NCI-H187 (cell line): Measurements from ENCODE around the gene PRKAG3.
"Not testable (repeated sequence)": the region's sequence is repeated elsewhere in the genome, so short reads cannot be mapped to it uniquely, and the experiment has no call there.

Source experiments
- DNase-seq, 2 experiments: peaks; one replicate each; lab custom pipeline; 2025; lab: John Stamatoyannopoulos, UW

PRKAG3 gene

DNA sequence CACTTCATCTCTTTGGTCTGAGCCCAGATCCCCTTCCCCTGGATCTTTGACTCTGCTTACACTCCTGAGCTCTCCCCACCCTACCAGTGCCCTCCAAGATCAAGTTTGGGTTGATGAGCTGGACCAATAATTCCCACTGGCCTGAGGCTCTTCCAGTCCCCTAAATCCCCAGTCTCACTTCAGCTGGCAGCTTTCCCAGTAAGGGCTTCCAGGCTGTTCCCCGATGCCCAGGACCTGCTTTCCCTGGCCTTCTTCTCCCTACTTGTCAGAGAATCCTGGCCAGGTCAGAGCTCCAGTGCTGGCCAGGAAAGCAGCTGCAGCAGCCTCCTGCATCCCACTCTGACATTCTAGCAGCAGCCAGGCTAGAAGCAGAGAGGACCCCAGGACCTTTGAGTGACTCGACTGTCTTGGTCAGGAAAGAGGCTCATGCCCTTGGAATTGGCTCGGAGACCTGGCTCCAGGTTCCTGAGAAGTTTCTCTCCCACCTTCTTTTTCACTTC, 31.5 kb upstream of the PRKAG3 start:
- DNase-seq = no peak

DNA sequence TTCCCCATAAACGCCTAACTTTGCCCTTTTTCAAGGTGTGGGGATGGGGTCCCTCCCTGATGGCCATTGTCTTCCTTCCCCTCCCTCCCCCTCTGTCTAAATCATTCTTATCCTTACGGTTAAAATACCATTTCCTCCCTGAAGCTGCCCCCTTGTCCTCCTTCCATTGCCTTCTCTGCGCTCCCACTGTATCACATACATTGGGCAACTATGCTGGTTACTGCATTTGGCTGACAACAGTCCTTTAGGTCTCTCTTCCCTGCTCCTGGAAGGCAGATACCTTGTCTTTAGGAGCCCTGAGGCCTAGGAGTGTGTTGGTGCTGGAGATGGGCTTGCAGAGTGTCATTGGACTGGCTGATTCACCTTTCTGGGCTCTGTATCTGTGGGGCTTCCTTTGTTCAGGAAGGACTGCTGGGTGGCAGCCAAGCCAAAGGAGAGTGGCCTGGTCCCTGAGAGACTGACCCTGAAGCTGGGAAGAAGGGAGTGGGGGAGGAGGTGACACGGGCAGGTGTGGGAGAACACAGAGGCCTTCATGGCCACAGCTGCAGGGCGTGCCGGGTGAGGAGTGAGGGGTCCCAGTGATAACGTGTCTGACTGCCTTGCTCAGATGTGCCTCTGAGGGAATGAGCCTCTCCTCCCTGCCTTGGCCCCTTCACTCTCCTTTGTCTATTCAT, 30.2 kb upstream of the PRKAG3 start:
- no peak for DNase-seq

DNA sequence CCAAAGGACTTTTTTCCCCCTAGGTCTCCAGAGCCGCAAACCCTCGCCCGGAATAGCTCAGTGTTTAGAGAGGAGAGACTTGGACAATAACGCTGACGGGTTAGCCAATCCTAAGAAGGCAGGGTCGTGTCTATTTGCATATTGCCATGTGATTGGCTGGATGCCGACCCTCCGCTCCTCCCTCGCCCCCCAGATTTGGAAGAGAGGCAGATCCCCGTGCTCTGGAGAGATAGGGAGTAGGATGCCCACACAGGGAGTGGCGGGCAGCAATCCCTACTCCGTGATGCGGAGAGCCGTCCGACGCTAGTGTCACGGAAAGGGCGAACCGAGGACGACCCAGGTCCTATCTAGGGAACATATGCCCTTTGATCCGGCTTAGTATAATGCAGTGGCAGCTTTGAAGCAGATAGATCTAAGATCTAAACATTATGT, 29.4 kb upstream of the PRKAG3 start:
- DNase-seq = no peak

DNA sequence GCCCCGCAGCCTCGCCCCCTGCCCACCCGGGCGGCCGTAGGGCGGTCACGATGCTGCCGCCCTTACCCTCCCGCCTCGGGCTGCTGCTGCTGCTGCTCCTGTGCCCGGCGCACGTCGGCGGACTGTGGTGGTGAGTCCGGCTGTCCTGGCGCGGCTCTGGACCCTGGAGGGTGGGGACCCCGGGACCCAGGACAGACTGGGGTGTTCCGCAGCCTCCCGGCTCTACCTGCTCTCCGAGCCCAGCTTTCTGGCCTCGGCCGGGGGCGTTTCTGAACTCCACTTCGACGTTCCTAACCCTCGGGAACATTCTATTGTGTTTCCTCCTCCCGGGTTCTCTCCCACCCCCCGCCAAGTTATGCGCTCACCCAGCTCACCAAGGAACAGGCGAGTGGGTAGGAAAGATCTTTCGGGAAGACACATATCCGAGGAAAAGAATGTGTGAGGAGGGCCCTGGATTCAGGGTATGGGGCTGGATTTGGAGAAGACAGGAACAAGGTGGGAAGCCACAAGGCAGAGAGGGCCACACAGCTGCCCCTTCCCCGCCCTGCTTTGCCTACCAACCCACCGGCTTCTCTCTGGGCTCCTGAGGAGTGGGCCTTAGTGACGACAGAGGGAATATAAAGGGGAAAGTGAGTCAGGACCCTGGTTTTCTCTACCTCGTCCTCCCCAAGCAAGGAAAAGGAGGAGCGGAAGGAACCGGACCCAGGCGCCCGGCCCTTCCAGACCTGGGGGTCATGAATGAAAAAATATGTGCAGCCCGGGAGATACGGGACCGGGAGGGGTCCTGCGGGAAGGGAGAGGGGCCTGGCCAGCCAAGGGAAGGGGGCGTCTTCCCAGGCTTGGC, 28.6 kb upstream of the PRKAG3 start:
- no peak for DNase-seq

DNA sequence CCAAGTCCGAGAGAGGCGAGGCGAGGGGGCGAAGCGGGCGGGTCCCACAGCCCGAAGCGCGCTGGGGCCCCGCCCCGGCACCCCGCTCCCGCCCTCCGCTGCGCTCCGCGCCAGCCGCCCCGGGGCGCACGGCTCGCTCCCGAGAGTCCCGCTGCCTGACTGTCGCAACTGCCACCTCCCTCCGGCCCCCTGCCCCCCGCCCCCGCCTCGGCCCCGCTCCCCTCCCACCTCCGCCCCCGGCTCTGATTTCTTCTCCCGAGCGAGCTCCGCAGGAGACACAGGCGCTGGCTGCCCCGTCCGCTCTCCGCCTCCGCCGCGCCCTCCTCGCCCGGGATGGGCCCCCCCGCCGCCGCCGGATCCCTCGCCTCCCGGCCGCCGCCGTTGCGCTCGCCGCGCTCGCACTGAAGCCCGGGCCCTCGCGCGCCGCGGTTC, 28.0 kb upstream of the PRKAG3 start, which contains the start of gene WNT6:
Gene WNT6 (plus strand): TSS at position 250 of the 432 bp plus-strand sequence. CDS start 233 bp downstream, outside the sequence.
- DNase-seq = no peak

DNA sequence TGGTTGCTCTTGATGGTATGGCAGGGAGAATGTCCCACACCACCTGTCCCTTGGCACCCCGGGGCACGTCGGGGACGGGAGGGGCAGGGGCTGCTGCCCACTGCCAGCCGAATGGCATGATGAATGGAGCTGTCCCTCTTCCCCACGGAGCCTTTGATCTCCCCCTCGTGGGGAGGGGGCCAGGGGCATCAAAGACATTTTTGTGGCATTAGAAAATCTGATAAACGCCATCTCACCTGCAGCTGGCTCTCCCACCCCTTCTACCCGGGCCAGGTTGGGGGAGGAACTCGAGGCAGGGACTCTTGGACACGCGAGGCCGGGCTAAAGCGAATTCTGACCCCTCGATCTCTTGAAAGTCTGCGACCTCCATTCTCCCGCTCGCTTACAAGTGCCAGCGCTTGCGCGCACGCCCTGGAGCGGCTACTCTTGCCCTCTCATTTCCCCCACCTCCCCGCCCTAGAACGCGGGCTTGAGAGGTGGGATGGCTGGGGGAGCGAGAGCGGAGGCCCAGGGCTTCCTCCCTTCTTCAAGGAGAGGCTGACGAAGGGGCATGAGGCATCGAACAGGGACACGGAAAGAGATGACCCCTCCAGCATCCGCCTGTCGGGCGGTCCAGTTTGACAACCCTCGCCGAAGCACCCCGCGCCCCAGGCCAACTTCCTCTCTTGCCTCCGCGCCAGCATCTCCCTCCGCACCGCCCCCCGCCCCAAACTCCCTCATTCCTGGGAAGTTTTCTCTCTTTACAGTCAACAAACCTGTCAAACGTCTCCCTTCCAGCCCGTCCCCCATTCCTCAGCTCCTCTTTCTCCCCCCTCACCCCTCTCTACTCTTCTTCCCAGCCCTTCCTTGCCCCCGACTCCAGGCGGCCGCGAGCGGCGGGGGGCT, 27.3 kb upstream of the PRKAG3 start:
- no peak for DNase-seq

DNA sequence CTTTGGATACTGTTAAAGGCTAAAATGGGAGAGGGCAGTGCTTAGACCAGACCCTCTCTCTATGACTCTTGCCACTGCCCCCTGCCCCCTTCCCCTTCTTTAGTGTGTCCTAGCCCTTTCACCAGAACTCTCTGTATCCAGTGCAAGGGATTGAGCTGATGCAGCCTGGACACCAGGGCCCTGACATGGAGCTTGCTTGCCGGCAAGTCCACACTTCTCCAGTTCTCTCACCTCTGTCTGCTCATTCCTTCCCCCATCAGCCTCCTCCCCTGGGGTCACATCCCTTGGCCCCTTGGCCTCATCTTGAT, 26.5 kb upstream of the PRKAG3 start:
- DNase-seq = no peak

DNA sequence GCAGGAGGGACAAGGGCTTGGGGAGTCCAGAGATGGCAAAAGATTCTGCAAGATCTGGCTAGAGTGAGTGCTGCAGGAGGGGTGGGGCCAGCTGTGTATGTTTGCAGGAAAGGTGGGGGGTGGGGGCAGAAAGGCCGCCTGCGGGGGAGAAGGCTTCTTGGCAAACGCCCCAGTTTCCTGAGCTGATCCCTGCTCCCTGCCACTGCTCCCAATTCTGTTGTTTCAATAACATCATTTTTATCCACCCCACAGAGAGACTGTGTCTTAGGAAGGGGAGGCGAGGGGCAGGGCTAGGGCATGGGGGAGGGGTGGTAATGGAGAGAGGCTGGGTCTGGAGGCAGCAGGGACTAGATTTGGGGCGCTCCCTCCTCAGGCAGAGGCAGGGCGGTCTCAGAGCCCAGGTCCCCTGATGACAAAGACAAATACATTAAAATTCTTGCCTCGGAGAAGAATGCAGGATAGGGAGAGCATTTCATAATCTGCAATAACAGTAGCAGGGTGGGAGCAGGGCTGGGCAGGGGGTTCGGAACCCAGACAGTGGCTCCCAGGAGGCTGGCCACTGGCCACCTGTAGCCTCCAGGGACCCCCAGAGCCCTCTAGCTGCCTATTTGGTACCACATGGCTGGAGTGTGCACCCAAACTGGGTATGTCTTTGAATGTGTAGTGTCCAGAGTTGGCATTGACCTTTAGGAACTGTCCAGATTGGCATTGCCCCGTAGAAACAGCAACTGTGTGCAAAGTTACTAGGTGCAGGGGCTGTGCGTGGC, 26.0 kb upstream of the PRKAG3 start:
- no peak for DNase-seq

DNA sequence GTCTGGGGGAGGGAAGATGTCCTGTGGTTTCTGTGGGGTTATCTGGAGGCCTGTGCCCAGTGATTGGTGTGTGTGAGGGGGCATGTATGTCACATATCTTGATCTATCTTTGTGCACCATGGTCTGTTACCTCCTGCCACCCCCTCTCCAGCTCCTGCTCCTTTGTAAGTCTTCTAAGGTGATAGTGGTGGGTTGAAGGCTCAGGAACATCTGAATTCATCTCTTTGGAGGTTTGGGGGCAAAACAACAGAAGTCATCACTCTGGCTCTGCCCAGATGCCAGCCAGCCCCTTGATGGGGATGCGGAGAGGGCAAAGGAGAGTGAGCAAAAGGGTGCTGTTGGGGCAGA, 25.3 kb upstream of the PRKAG3 start:
- DNase-seq = no peak

DNA sequence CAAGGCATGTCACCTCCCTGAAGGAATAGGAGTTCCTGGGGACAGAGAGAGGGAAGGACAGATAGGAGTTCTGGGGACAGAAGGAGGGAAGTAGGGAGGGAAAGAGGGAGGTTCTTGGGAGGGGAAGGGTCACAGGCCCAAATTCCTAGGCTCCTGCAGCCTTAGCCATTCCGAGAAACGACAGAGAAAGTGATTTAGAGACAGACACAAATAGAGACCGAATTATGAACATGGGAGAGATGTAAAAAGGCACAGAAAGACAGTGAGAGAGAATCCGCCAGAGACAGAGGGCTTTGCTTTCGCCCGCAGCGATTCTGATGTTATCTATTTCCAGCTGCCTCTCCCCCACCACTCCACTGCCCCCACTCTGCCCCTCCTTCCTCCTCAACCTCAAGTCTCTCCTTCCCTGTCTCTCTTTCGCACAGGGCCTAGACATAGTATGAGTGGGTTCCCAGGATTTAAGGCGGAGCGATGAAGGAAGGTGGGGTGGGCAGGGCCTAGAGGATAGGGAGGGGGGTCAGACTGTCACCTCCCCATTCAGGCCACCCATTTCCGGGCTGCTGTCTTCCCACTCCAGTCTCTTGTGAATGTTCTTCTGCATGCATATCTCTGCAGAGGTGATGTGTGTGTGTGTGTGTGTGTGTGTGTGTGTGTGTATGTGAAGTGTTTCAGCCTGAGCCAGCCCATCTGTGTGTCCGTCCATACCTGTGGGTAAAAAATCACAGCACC, 24.7 kb upstream of the PRKAG3 start:
- no peak for DNase-seq

DNA sequence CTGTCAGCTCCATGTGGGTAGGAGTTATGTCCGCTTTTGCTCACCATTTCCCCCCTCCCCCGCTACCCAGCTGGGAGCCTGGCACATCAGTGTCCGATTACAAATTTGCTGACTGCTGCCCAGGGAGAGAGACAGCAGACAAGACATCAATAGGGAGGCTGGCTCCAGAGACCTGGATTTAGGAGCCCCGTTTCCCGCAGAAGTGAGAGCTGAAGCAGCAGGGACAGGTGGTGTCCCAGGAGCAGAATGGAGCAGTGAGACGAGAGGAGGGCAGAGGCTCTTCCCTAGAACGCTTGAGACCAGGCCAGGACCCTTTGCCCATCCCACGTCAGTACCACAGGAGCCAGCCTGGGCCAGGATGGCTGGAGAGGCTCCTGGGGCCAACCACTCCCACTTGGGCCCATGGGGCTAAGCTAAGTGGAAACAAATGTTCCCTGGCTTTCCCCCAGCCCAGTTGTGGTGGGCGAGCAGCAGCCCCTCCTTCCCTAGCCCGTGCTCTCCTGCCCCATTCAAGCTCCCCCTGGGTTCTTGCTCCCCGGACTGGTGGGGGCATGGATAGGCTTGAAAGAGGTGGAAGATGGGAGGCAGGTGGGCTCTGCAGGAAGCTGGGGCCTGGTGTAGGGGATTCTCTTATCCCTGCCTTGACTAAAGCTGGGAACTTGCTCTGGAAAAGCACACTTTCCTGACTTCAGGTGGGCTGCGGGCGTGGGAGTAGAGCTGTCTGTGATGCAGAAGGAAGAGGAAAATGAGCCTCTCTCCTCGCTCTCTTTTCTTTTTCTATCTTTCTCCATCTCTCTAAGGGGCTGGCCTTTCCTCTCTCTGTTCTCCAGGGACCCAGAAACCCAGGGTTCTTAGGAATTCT, 23.9 kb upstream of the PRKAG3 start:
- no peak for DNase-seq

DNA sequence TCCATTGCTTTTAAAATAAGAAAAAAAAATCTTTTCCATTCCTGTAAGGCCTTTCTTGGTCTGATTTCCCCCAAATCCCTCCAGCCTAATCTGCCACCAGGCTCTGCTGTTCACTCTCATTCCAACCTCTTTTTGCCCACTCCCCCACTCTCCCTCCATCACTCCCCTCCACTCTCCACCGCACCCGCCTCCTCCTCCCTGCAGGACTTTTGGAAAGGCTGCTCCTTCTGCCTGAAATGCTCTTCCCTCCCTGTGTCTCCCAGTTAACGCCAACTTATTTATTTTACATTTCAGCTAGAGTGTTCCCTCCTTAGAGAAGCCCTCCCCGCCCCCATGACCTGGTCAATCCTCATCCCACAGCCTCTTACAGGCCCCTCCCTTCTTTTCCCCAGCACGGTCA, 23.3 kb upstream of the PRKAG3 start:
- no peak for DNase-seq

DNA sequence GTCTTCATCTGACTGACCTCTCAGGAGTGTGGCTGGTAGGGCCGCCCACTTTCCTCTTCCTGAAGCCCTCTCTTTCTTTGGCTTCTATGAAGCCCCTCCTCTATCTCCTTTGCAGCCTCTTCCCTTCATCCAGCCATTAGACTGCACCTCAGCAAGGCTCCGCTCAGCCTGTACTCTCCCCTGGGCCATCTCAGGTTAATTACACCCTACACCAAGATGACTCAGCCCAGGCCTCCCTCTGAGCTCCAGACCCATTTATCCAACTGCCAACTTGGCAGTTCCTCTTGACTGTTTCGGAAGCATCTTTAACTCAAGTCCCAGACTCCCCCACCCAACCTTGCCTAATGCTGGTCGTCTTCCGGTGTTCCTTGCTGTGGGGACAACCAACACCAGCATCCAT, 22.2 kb upstream of the PRKAG3 start:
- no peak for DNase-seq

DNA sequence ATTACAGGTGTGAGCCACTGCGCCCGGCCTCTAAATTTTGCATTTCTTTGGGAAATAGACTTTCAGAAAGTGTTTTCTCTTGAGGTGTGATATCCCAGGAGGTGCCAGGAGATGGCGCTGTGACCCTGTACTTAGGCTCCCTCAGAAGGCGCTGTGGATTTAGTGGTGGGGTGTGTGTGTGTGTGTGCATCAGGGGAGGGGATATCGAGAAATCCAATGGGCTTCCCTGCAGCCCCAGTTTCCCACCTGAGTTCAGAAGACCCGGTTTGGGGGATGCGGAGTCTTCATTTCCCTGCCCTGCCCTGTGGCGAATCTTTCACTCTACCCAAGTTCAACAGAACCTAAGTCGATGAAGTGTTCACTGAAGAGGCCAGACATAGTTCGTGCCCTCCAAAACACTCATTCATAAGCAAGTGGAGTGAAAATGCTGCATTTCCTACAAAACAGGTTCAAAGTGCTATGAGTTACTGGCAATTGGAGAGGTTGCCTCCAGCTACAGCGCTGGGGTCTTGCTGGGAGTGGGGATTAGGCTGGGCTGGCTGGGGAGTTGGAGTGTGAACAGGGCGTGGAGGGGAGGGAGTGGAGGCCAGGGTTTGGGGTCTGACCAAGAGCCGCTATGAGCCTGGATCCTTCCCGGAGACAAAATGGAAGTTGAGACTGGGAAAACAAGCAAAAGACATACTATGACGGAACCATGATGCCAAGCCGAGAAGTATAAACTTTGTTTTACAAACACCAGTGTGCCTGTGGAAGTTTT, 21.5 kb upstream of the PRKAG3 start:
- no peak for DNase-seq

DNA sequence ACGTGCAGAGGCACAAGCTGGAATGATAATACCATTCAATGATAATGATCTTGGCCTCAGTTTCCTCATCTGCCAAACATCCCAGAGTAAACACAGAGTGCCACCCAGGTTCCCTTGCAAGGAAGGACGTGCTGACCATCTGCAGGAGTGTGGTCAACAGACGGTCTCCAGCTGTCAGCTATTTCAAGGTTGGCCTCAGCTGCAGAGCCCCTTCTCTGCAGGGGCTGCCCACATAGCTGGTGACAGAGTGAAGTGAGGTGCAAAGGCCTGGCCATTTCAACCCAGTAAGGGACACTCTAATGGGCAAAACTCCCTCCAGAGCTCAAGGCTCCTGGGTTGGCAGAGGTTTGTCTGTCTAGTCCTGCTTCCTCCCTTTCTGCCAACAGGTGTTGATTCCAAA, 19.7 kb upstream of the PRKAG3 start:
- no peak for DNase-seq

DNA sequence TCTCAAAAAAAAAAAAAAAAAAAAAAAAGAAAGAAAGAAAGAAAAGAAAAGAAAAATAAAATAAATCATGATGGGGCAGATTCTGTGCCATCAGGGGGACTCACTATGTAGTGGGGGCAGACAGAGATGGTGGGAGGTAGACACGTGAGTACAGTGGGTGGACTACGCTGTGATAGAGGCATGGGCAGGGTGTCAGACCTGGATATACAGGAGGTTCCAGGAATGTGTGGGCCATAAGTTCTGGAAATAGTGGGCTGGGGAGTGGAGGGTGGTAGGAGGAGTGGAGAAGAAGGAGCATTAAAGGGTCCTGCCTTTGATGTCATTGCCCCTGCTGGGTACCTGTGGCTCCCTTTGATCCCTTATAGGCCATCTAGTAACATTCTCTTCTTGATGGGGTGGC, 19.2 kb upstream of the PRKAG3 start:
- no peak for DNase-seq

DNA sequence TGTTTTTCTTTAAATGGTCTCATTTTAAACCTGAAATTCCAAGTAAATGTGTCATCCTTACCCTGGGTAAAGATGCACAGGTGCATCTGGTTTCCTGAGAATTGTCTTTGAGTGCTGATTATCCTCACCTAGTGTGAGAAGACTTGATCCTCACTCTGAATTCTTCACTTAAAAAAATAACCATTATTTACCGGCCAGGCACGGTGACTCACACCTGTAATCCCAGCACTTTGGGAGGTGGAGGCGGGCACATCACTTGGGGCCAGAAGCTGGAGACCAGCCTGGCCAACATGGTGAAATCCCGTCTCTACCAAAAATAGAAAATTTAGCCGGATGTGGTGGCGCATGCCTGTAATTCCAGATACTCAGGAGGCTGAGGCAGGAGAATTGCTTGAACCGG, 18.1 kb upstream of the PRKAG3 start:
- no peak for DNase-seq

DNA sequence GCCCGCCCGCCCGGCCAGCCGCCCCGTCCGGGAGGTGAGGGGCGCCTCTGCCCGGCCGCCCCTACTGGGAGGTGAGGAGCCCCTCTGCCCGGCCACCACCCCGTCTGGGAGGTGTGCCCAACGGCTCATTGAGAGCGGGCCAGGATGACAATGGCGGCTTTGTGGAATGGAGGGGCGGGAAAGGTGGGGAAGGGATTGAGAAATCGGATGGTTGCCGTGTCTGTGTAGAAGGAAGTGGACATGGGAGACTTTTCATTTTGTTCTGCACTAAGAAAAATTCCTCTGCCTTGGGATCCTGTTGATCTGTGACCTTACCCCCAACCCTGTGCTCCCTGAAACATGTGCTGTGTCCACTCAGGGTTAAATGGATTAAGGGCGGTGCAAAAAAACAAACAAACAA, 15.4 kb upstream of the PRKAG3 start:
- not testable (repeated sequence) for DNase-seq

DNA sequence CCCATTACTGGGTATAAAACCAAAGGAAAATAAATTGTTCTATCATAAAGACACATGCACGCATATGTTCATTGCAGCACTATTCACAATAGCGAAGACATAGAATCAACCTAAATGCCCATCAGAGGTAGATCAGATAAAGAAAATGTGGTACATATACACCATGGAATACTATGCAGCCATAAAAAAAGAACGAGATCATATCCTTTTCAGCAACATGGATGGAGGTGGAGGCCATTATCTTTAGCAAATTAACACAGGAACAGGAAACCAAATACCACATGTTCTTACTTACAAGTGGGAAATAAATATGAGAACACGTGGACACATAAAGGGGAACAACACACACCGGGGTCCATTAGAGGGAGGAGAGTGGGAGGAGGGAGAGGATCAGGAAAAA, 12.7 kb upstream of the PRKAG3 start:
- DNase-seq = not testable (repeated sequence)
